Measurements from ENCODE around the gene RBM14. TPM values are rescaled to one million over a fixed set of nuclear protein-coding genes. Genes with fewer than 3 reads are reported as not detected.
A peak's percentile ranks its signal among the peaks of the same experiment; 100 is the strongest.

The RBM14 gene
- total and polyA plus RNA-seq, 9 of the 15 experiments (the other 6 are each of a cell fraction or from before 2014, with no cell fraction given) = 5.5 to 131 (median 42.6) TPM

GRCh38 chr11:66659763-66660162 lies 43.3 kb downstream of the RBM14 start (continued):
- TF ChIP-seq ZC3H8 (IDR thresholded peaks at IDR 0.05) = no peak
- no peak for TF ChIP-seq STAT6 (CRISPR knock-in tag; IDR thresholded peaks at IDR 0.05)
- TF ChIP-seq PREB (CRISPR knock-in tag; IDR thresholded peaks at IDR 0.05) = no peak
- no peak for TF ChIP-seq SREBF2 (CRISPR knock-in tag; IDR thresholded peaks at IDR 0.05)
- no peak for TF ChIP-seq HMG20A (CRISPR knock-in tag; conservative IDR thresholded peaks at IDR 0.05)
- TF ChIP-seq HDAC1 (IDR thresholded peaks at IDR 0.05) = peak in 1 of 2 experiments; percentile 56; a peak in 1 of 4 replicates
- TF ChIP-seq ZBTB2 (IDR thresholded peaks at IDR 0.05) = no peak
- TF ChIP-seq SP2 (IDR thresholded peaks at IDR 0.05; ENCODE audit: extremely low read depth, low read depth, low read length, poor library complexity, severe bottlenecking) = no peak
- no peak for TF ChIP-seq ZNF830 (CRISPR knock-in tag; IDR thresholded peaks at IDR 0.05)
- TF ChIP-seq ZNF165 (CRISPR knock-in tag; IDR thresholded peaks at IDR 0.05; ENCODE audit: borderline replicate concordance) = no peak
- no peak for TF ChIP-seq TEAD2 (tag; IDR thresholded peaks at IDR 0.05)
- TF ChIP-seq GTF2E2 (tag; IDR thresholded peaks at IDR 0.05) = no peak
- no peak for TF ChIP-seq CHAMP1 (IDR thresholded peaks at IDR 0.05)
- TF ChIP-seq TCF15 (CRISPR knock-in tag; IDR thresholded peaks at IDR 0.05) = no peak
- peak; percentile 83 for TF ChIP-seq BHLHE40 (IDR thresholded peaks at IDR 0.05; ENCODE audit: low read length)
- no peak for TF ChIP-seq MBD1 (CRISPR knock-in tag; IDR thresholded peaks at IDR 0.05)
- TF ChIP-seq DEAF1 (CRISPR knock-in tag; IDR thresholded peaks at IDR 0.05) = no peak

Measured in K562 (cell line).